ENCODE data around the gene RTKN.
"Not testable (repeated sequence)": the region's sequence is repeated elsewhere in the genome, so short reads cannot be mapped to it uniquely, and the experiment has no call there.

The RTKN gene

DNA sequence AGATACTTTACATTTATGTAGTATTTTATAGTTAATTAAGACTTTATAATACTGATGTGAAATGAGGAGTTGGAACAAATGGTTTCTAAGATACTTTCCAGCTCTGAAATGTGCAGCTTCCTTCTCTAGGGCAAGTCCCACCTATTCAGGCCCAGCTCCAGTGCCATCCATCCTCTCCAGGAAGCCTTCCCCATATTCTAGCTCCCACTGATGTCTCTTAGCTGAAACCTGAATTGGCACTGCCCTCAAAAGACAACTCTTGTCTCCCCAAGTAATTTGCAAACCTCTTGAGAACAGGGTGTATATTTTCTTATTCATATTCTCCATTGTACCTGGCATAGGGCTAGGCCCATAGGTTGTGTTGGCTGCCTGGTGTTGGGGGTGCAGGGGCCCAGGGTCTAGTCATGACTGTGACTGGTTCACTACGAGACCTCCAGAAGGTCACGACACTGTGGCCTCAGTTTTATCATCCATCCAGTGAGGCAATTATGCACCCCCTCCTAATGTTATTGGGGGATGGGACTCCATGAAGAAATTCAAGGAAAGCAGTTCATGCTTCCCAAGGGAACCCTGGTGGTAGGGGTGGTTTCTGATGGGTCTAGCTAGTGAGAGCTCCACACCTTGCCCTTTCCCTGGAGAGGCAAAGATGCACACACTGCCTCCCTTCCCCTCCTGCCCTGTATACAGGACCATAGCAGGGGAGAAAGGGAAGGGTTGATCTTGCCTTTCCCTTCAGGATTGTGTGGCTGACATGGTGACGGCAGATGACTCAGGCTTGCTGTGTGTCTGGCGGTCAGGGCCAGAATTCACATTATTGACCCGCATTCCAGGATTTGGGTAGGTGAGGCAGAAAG is 17.4 kb downstream of the RTKN start:
- no peak for DNase-seq (ENCODE audit: low read depth)
- H3K4me3 ChIP-seq (ENCODE audit: low read depth, low read length) = no peak overlapping the region
- TF ChIP-seq, protein P1, sequence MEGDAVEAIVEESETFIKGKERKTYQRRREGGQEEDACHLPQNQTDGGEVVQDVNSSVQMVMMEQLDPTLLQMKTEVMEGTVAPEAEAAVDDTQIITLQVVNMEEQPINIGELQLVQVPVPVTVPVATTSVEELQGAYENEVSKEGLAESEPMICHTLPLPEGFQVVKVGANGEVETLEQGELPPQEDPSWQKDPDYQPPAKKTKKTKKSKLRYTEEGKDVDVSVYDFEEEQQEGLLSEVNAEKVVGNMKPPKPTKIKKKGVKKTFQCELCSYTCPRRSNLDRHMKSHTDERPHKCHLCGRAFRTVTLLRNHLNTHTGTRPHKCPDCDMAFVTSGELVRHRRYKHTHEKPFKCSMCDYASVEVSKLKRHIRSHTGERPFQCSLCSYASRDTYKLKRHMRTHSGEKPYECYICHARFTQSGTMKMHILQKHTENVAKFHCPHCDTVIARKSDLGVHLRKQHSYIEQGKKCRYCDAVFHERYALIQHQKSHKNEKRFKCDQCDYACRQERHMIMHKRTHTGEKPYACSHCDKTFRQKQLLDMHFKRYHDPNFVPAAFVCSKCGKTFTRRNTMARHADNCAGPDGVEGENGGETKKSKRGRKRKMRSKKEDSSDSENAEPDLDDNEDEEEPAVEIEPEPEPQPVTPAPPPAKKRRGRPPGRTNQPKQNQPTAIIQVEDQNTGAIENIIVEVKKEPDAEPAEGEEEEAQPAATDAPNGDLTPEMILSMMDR (IDR thresholded peaks at IDR 0.05; ENCODE audit: low read depth, low read length, missing control alignments) = no peak

- DNase-seq (ENCODE audit: low read depth) = no peak
- no peak overlapping the region for H3K4me3 ChIP-seq (ENCODE audit: low read depth, low read length)
- TF ChIP-seq, protein P1 (IDR thresholded peaks at IDR 0.05; ENCODE audit: low read depth, low read length, missing control alignments) = no peak
These were observed 18.3 kb downstream of the RTKN start for GRCh38 chr2:74423231-74424095.

DNA sequence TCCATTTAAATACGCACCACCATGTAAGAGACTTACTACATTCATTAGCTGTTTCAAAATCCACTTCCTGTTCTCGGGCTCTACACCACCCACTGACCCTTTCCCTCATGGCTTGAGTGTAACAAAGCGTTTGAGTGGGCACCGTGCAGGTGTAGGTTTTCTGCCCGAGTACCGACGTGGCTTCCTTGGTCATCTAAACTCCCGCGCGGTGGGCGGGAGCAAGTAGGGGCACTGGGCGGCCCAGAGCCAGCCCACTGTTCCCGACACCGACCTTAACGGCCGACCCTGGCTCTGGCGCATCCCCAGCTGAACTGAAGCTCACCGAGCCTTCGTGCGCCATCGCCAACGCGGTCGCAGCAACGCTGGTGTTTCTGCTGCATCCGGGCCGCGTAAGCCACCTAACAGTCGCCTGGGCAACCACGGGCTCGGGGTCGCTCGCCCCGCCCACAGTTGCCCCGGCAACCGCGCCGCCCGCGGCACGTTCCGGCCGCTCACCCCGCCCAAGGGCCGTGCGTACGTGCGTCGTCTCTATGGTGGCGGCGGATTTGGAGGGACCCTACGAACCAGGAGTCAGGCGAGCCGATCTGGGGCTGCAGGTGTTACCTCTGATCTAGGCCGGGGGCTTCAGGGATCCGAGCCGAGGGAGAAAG is 20.4 kb downstream of the RTKN start, which contains the start of the genes C2orf81 and WDR54:
Gene C2orf81 (minus strand): TSS at position 399 of the 650 bp plus-strand sequence. CDS start 59 bp downstream, at position 340.
Gene WDR54 (plus strand): TSS at position 510 of the 650 bp plus-strand sequence. CDS start 424 bp downstream, outside the sequence.
- peak within 1 kb of the TSS; percentile 86 for H3K4me3 ChIP-seq (ENCODE audit: low read depth, low read length)
- peak; percentile 77 for DNase-seq (ENCODE audit: low read depth)
- TF ChIP-seq, protein P1 (IDR thresholded peaks at IDR 0.05; ENCODE audit: low read depth, low read length, missing control alignments) = no peak

- H3K4me3 ChIP-seq (ENCODE audit: low read depth, low read length) = peak overlapping the region; percentile 86
- not testable (repeated sequence) for DNase-seq (ENCODE audit: low read depth)
These were observed 21.2 kb downstream of the RTKN start for GRCh38 chr2:74420443-74421103.

DNA sequence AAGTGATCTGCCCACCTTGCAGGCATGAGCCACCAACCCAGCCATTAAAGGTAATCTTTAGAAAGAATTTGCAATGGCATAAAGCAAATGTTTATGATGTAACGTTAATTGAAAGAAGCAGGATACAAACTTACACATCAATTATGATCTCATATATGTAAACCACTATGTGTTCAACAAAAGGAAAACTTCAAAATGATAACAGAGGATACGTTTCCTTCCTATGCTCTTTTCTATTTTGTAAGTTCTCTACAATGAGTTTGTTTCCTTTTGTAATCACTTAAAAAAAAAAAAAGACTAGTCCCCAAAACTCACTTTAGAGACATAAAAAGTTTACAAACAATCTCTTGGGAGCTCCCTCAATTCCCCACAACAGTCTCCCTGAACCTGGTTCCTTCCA is 21.7 kb downstream of the RTKN start:
- H3K4me3 ChIP-seq (ENCODE audit: low read depth, low read length) = no peak overlapping the region; the same call in 1 of the 2 replicates
- no peak for DNase-seq (ENCODE audit: low read depth)
- TF ChIP-seq, protein P1 (IDR thresholded peaks at IDR 0.05; ENCODE audit: low read depth, low read length, missing control alignments) = no peak

GRCh38 chr2:74419345-74419744 is 22.4 kb downstream of the RTKN start:
- no peak overlapping the region for H3K4me3 ChIP-seq (ENCODE audit: low read depth, low read length)
- TF ChIP-seq, protein P1 (IDR thresholded peaks at IDR 0.05; ENCODE audit: low read depth, low read length, missing control alignments) = no peak
- DNase-seq (ENCODE audit: low read depth) = no peak

All from GM12864 (cell line).